CD4-positive, alpha-beta T cell treated with Interleukin-6 at 100 ng/mL for 8 hours (primary cell): ENCODE data around the gene APOL1.
"Not testable (repeated sequence)": the region's sequence is repeated elsewhere in the genome, so short reads cannot be mapped to it uniquely, and the experiment has no call there.

Source experiments
- DNase-seq: peaks from one replicate; pipeline ENCODE4 v3.0.0-alpha.2; 2020; ENCODE audit warnings: mixed read lengths, low spot score

Gene APOL1

DNA sequence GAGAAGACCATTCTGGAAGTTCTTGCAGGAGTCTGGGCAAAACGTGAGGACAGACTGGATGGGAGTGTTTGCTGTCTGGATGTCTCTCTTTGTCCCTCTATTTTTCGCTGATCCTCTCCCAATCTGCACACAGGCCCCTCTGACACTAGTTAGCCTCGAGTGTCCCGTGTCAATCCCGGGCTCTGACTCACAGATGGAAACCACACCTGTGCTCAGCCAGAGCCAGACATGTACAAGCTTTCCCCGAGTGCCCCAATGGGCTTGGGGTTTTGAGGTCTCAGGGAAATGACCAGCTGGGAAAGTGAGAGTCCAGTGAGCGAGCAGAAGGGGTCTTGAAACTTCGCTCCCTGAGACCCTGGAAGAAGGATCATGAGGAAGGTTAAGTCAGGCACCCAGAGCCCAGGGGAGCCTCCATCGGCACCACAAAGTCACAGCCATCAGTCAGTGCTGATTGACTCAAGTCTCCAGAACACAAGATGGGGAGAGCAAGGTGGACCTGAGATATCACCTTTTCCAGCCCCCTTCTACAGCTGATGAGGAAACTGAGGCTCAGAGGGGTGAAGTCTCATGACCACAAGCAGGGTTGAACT lies 27.5 kb upstream of the APOL1 start:
- DNase-seq, result no peak

DNA sequence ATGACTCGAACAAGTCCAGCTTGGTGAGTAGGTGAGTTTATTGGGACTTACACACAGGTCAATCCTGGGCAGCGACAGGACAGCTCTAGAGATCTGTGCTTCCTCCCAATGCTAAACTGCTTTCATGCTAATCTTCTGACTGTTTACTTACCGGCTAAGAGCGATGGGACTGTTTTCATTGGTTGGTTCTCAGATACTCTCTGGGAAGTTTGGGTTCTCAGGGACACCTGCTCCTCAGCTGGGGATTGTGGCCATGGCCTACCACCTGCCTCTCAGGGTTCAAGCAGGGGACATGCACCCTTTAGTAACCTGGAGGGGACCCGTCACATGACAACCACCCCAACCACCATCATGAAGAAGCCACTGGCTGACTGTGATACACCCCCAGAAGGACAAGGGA lies 26.7 kb upstream of the APOL1 start:
- DNase-seq, result no peak

DNA sequence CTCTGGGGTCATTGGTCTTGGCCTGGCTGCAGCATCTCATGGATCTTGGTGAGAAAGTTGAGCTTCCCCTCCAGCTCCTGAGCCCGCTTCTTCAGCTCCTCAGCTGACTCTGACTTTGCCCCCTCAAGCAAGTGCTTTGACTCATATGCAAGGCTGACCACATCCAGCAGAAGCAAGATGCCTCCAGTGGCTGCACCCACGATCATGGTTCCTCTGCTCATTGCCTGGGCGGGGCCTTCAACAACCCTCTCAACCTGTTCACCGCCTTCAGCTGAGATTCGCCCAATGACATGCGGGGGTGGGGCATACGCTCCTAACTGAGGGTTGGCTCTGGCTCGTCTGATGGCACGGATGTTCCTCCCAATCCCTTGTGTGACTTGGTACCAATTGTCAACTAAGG lies 25.5 kb upstream of the APOL1 start:
- DNase-seq, result no peak

DNA sequence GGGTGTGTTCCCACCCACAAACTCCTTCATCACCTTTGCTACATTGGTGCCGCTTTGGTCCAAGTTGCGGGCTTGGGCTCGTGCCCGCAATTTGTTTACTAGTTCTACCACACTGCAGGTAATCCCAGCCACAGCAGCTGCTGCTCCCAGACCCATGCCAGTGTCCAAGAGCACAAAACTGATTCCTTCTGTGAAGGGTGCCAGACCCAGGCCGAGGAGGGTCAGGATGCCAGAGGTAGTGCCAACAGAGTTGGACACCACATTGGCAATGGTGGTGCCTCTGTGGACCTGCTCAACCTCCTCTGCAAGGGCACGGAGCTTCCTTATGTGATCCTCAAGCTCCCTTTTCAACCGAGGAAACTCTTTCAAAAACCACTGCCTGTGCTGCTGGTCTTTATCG lies 25.1 kb upstream of the APOL1 start:
- no peak for DNase-seq

DNA sequence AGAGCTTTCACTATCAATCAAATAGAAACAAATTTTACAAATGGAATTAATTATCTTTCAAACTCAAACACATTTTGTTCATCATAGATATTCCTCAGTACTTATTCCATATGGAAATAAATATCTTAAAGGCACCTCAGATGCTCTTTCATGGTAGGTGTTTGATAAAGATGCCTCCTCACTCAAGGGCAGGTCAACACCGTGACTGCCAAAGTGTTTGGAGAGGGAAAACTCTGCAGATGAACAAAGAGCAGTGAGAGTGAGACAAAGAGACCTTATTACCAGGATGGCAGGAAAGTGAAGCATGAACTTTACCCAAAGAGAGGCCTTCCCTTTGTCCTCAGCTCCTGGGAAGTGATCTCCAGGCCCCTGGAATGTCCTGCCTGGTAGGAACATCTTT lies 24.6 kb upstream of the APOL1 start:
- not testable (repeated sequence) for DNase-seq

DNA sequence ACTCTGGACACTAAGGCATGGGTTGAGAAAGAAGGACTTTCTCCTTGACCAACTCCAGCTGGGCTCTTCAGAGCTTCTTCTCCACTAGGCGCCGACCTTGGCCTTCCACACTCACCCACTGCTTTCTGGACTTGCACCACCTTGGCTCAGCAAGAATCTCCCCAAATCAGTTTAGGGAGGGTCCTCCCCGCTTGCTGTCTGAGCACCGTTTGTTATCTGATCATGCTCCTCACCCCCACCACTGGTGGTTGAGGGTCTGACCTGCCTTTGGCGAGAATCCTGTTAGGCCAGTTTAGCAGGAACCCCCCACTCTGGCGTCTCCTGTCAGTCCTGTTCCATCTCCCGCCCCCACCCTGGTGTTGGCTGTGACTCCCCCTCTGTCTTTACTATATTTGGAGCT lies 24.0 kb upstream of the APOL1 start:
- no peak for DNase-seq

DNA sequence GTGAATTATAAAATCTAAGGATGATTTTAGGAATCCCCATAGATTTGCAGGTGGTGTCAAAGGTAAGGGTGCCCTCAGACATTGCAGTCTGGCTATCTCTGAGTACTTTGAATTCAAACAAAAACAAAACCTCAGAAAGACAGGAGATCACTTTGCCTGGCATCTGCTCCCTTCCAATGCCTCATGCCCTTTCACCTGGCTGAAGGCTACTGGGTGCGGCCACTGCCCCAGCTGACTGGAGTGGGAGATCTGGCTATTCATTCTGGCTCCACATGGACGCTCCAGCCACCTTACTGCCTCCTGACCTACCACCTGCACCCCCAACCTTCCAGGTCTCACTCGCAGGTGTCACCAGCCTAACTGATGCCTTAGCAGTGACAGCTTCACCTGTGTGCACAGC lies 23.3 kb upstream of the APOL1 start:
- not testable (repeated sequence) for DNase-seq

DNA sequence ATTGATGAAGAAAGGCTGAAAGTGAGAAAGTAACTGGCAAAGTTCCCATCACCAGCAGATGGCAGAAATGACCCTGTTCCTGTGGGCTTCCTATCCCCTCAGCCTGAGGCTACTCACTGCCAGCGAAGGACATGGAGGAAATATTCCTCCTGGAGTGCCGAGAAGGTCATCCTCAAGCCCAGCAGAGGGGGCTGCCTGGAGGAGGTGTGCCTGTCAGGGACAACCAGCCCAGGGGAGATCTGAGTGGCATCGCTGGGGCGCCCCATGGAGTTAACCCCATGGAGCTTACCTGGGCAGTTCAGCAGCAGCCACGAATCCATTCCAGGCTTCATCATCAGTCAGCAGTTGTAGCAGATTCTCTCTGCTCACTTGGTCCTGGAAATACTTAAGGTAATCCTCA lies 21.9 kb upstream of the APOL1 start:
- DNase-seq, result not testable (repeated sequence)

DNA sequence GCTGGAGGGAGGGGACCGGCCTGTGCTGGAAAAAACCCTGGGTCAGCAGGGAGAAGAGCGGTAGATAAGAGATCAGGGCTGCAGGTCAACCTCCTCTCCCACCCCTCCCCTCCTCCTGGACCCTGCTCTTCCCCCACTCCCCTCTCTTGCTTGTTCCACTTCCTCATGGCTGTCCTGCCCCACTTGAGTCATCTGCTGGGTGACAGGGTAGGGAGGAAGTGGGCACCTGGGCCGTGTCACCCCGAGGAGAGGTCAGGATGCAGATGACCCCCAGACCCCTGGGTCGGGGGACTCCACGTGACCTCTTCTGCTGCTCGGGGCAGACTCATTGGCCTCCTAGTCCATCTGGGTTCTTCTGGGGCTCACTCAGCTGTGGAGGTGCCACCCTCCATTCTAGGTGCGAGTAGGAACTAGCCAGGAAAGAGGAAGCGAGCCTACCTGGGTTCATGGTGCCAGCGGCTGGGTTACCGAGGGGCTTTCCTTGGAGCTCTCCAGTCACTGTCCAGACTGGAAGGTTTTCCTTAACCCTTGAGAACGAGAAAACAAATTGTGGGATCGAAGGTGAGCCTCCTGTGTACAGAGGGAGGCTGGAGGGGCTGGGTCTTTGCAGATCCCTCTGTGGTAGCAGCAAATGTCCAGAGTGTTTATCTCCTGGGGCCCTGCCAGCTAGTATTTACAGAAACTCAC lies 20.1 kb upstream of the APOL1 start:
- DNase-seq, result no peak

DNA sequence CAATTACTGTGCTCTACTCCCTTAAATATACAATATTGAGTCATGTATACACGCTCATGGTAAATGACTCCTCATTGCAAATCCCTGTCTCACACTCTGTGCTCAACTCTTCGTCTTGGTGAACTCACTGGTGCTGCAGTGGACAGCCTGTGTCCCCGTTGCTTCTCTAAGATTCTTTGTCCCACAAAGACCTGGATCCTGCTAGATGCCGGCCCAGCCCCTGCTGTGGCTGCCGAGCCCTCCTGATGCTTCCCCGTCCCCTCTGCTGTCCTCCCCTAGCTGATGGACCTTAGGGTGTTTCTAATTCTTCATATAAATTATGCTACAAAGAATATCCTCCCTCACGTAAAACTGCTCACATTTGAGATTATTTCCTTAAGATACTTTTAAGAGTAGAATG lies 19.1 kb upstream of the APOL1 start:
- no peak for DNase-seq

DNA sequence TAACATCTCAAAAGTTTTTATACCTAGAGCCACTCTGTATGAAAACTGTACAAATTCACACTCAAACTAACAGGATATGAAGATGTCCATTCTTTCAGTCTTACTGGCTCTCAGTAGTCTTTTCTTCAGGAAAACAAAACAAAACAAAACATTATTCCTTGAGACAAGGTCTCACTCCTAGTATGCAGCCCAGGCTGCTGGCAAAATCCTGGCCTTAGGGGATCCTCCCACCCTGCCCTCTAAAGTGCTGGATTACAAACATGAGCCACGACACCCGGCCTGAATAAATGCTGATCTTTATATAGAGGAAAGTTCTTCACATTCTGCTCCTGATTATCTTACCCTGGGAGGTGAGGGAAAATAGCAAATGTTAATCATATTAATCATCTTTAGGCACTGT lies 18.7 kb upstream of the APOL1 start:
- no peak for DNase-seq

DNA sequence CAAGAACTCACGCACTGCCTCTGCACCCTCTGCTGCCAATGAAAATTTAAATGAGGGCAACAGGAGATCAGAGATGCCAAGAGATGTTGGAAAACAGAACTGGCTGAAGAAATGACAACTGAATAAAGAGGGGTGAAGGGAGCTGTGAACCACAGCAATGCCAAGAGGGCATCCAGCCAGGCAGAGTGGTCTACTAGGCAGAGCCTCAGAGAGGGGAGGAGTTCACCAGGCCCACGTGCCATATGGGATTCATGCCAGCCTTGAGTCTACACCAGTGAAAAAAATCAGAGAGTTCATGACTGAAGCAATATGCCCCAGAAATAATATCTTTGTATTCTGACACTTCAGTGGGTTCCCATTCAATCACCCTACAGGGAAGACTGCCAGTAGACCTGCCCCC lies 18.0 kb upstream of the APOL1 start:
- DNase-seq, result no peak

DNA sequence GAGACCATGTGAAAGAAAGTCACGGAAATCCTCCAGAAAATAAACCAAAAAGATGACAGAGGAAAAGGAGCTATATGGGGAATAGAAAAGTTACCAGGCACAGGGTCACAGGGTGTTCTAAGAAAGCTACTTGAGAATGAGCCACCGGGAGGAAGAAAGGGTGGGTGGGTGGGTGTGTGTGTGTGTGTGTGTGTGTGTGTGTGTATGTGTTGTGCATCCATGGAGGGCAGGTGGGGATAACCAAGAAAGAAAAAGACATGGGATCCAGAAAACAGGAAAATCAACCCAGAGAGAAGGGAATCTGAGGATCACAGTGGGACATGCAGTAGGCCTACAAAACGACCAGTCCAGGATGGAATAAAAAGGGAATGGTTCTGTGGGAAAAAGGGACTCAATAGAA lies 17.3 kb upstream of the APOL1 start:
- DNase-seq, result no peak

DNA sequence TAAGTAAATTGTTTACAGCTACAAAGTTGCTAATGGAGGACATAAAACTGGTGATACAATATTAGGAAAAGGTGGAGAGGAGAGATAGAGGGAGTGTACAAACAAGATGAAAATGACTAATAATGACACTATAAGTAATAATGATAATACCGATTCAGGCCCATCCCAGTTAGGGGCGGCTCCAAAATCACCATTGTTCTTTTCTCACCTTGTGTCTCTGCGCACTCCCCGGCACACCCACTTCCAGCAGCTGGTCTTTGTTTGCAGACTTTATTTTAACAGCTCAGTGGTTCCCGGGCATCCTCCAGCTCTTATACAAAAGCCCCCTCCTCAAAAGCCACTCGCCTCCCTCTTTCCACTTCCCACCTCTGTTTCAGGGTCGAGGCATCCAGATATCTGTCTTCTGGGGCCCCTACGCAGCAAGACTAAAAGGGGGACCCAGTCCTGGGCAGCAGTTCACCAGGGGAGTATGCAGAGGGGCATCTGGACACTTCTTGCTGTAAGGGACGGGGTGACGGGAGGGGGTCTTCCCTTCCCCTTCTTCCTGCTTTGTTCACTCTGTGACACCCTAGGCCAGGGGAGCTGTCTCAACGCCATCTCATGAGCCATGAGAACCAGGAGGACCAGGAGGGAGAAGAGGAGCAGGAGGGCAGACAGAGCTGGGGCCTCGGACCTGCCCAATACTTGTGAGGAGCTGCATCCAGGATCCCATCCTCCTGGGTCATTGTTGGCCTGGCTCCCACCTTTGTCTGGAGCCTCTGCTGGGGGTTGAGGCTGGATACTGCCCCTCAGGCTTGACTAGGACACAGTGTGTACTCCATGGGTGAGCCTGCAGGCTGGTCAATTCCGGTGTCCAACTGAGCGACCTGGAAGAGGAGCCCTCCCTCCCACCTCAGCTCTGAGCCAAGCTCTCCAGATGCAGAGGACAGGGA lies 16.3 kb upstream of the APOL1 start:
- no peak for DNase-seq

DNA sequence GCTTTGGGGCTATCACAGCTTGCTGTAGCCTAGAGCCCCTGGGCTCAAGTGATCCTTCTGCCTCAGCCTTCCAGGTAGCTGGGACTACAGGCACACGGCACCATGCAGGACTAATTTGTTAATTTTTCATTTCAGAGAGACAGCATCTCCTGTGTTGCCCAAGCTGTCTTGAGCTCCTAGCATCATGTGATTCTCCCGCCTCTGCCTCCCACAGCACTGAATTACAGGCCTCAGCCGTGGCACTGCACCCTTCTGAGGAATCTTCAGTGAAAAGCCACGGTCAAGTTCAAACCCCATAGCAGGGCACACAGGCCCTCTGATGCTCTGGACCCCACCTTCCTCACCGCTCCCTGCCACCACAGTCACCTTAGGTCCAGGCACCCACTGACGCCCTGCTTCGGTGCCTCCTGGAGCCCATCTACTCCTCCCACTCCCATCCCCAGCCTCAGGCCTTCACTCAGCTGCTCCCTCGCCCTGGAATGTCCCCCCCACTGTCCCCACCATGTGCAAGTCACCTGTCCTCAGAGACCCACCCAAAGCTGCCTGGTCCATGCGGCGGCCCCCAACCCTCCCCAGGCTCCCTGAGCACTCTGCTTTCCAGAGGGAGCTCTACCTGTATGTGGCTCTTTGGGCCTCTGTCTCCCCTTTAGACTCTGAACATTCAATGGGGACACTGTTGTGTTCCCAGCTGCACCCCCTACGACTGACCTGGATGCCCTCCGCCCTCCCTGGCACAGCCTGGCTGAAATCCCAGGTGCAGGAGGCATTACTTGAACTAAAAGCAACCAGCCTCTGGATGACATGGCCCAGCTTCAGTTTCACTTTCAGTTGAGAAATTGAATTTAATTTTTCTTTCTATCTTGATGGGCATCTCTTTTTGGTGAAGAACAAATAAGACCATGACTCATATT lies 15.2 kb upstream of the APOL1 start:
- DNase-seq, result no peak

DNA sequence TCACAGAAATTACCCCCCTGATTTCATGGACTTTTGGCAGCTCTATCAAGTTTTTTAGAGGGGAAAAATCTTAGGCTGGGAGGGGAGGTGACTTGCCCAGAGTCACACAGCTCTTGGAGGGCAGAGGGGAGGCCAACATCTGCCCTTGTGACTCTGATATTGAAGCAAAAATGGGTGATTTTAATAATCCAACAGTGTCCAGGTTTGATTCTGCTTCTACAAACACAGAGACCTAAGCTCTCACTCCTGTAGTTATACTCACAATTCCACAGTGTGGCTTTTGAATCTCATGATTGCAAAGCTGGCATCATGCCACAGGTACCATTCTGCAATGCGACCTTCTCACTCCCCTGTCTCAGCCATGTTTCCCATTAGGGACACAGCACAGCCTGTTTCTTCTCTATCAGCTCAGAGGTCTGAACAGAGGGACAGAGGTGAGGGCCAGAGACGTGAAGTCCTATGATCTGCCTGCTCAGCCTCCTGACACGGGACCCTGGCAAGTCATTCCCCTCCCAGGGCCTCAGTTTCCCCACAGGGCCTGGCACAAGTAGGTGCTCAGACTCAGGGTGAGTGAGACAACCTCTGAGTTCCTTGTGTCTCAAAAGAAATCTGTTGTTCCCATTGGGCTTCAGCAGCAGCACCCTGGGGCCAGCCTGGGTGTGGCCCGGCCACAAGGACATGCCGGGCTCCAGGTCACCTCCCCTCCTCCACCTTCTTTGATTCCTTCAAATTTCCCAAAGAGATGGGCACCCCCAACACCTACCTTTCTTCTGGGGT lies 14.4 kb upstream of the APOL1 start:
- DNase-seq, result no peak

DNA sequence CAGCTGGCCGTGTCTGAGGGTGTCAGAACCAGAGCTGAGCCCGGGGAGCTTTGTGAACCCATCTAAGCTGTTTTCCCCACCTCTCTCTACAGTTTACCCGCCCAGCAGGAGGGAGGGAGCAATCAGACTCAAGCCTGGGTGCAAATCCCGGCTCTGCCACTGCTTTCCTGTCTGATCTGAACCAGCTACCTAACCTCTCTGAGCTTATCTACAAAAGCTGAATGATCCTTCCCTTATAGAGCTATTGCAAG lies 13.9 kb upstream of the APOL1 start:
- no peak for DNase-seq

DNA sequence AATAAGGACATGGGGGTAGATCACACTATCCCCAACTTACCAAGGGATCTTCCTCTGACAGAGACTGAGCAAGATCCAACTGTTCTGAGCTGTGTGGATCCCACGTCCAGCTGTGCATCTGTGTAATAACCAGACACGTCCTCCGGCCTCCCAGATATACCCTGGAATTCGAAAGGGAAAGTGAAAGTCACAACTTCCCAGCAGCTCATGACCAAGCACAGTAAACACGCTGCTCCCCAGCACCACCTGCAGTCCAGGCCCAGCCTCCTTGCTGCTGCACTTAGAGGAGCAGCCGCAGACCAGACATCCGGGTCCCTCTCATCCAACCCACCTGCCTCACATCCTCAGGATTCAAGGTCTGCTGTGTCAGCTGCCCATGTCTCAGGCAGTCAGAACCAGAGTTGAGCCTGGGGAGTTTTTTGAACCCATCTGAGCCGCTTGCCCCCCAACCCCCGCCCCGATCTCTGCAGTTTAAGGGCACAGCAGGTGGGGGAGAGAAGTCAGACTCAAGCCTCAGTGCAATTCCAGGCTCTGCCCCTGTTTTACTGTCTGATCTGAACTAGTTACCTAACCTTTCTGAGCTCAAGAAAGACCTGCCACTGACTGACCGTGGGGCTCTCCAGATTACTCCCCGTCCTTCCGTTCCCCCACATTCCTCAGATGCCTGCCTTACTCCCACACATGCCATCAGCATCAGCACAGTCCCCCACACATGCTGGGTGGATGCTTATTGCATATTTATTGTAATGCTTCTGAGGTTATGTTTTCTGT lies 13.3 kb upstream of the APOL1 start, which contains the start of gene APOL2:
Gene APOL2 (minus strand): TSS at position 127 of the 771 bp plus-strand sequence. CDS start 6,365 bp downstream, outside the sequence.
- peak; percentile 88 for DNase-seq

DNA sequence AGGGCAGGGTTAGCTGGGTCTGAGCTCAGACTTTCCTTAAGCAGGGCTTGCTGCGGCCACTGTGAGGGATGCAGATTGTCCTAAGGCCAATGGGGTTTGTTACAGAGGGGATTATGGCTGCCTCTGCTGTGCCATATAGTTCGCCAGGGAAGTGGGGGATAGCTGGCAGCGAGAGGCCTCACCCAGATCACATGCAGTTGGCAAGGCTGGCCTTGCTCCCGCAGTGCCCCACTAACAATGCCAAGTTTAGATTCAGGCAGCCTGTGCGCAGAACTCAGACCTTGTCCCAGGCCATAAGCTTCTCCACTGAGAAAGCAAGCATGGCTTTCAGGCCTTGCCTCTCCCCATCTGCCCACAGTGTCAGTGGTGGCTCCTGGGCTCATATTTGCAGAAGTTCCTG lies 8.9 kb upstream of the APOL1 start:
- no peak for DNase-seq

DNA sequence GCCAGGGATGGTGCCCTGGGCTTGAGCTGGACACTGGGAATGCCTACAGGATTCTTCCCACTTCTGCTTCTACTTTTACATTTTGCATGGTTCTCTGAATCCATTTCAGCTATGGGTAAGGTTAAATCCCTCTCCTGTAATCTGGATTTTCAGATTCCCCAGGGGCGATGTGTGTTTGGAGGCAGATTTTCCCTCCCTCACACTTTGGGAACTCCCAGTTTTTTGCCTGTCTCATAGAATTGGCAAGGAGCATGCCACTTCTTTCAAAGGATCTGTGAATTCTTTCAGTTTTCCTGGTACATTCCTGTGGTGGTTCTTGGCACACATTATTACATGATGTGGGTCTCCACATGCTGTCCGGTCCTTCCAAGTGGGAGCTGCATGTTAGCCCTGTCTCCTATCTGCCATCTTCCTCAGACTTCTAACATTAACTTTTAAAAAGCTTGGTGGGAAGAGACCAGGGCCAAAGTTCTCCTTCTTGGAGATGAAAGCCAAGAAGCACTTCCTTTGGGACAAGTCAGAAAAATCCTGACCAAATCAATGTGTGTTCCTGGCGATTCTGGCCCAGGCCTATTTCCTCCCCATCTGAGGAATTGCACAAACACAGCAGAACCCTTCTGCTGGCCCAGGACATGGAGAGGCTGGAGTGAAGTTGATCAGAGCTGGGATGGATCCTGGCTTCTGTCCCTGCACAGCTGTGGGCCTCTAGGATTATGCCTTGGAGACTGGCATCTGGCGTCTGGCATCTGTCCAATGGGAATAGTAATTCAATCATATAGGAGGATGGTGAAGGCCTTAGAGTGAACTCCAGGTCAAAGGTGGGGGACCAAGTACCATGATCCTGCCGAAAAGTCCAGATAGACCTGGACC lies 8.2 kb upstream of the APOL1 start:
- DNase-seq, result no peak
